A549 treated with dexamethasone at 1 μM for 4 hours (cell line): ENCODE results near the gene GPR75. TPM values are rescaled to one million over a fixed set of nuclear protein-coding genes. Genes with fewer than 3 reads are reported as not detected.

Experiments
- total RNA-seq: library from RNA; stranded (reverse); fragments of 200-300 nt; extraction: Qiagen RNA extraction; gene quantifications from 5 replicates; pipeline ENCODE4 v1.2.3, GENCODE V29; 2022

GPR75 gene
- 1.1 to 2.9 TPM (median 2.6 TPM) in 5 replicates for total RNA-seq

DNA sequence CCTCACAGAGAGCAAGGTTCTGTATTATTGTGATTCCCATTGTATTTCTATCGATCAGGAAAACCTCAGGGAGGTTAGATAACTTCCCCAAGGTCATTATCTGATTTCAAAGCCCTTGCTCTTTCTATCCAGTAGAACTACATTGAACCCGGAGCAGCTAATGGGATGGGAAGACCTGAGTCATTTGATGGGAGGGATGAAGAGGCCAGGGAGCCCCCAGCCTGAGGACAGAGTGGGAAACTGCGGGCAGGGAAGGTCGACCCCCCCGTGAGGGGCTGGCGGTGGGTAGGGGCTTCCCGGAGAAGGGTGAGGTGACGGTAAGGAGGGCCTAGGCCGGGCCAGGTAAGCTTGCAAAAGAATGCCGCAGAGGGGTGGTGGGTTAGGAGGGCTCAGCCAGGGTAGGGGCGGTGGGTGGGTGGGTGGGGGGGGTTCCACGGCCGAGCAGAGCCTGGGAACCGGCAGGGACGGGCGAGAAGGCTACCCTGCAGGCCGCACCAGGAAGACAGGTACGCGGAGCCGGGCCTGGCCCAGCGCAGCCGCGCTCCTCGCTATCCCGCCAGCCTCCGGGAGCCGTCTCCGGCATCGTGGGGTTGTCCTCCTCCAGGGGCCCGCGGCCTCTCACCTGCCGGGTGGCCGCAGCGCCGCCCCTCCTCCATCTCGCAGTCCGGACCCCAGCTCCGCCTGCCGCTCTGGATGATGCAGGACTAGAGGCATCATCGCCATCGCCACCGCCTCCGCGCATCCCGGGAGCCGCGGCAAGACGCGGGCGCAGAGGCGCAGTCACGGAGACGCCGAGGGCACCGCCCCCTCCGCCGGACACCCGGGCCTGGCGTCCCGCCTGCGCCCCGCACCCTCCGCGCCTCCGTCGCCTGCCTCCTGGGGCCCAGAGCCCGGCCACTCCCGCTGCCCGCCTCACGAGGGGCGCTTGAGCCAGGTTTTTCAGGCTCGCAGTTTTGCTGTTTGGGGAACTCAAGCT is at the start of gene GPR75:
GPR75 (minus strand) TSS at position 762 of the 976 bp plus-strand sequence. CDS start 5,211 bp downstream, outside the sequence.

Other genes starting within 250 kb of the GPR75 start
- gene CHAC2, start 92.2 kb downstream of the GPR75 start, total RNA-seq: 10.9 to 14.9 TPM (median 11.9 TPM) in 5 replicates
- 10.5 to 13.6 TPM (median 11.9 TPM) in 5 replicates for gene ASB3, start 73.0 kb downstream of the GPR75 start, total RNA-seq
- gene ERLEC1, start 72.9 kb downstream of the GPR75 start, total RNA-seq: 53.3 to 64.0 TPM (median 59.8 TPM) in 5 replicates
- 47.0 to 57.9 TPM (median 51.5 TPM) in 5 replicates for gene PSME4, start 111.0 kb upstream of the GPR75 start, total RNA-seq